ENCODE results near the gene GPATCH11.
A peak's percentile ranks its signal among the peaks of the same experiment; 100 is the strongest.

Gene GPATCH11

DNA sequence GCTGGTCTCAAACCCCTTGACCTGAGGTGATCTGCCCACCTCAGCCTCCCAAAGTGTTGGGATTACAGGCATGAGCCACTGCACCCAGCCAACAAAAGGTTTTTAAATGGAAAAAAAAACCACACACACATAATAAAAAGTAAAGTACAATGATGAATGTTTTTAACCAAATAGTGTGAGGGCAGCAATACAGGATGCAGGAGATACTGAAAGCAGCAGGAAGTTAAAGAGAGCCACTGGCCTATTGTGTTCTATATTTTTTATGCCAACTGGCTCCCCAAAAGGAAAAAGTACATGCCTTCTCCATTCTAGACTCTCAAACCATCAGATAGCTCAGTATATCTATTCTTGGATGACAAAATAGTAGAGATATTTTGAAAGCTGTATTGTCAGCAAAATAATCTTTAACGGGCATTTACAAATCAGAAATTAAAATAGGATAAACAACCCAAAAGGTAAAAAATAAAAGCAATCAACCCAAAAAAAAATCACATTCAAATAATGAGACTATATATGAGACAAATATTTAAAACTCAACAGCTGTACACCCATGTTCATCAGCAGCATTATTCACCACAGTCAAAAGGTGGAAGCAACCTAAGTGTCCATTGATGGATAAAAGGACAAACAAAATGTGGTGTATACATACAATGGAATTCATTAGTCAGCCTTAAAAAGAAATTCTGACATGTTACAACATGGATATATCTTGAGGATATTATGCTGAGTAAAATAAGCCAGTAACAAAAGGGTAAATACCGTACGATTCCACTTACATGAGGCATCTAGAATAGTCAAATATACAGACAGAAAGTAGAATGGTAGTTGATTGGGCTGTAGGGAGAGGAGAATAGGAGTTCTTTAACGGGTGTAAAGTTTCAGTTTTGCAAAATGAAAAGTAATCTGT lies 26.2 kb downstream of the GPATCH11 start:
- DNase-seq = no peak

DNA sequence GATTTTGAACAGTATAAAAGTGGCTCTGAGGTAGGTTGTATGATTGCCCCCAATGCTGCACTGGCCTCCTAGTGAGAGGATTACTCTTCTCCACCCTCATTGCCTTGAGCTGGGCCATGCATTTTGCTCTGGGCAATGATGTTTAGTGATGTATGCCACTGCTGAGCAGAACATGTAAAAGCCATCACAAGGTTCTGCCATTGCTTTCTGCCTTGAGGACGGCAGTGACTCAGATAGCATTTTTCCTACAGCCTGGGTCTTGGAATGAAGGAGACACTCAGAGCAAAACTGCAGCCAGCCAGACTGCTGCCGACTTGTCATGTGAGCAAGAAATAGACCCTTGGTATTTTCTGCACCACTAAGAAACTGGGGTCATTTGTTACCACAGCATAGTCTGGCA lies 27.6 kb downstream of the GPATCH11 start:
- peak; percentile 69 for DNase-seq

DNA sequence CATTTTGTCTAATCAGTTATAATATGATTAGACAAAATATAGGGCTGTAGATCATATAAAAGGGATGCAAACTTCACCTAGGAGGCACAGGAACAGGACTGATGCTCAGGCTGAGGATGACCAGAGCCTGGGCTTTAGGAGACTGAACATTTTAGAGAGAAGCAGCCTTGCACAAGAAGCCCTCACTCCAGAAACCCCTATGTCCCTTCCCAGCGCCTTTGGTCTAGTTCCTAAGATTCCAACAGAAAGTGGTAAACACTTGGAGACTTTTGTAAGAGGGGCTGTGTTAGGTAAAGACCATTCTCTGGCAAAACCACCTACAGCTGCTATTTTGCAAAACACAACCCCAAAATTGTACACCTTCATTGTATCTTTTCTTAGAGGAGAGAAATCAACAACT lies 33.2 kb downstream of the GPATCH11 start:
- DNase-seq = no peak

DNA sequence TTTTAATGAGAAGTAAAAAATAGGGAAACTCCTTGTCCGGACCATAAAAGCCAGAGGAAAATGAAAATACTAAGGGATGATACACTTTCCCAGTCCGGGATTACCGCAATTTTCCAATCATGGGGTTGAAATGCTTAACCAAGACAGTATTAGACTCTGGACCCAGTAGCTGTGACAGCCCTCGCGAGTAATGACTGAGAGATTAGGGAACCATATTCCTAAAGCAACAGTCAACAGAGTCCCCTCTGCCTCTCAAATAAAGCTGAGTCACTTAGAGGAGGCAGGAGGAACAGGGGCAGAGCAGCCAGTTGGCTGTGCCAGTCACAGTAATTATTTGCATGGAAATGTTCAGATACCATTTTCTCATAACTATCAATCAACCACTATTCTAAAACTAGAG lies 34.8 kb downstream of the GPATCH11 start:
- no peak for DNase-seq

DNA sequence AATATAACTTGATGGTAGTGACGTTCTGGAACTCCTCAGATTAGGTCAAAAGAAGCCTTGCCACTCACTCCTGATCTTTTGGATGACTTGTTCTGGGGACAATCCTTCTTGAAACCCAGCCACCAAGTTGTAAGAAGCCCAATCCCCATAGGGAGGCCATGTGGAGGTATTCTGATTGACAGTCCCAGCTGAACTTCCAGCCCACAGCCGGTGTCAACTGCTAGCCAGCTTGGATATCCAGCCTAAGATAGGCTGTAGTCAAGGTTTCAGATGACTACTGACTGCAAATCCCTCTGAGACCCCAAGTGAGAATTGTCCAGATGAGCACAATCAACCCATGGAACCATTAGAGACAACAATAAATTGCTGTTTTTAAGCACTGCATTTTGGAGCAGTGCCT lies 41.1 kb downstream of the GPATCH11 start:
- no peak for DNase-seq

DNA sequence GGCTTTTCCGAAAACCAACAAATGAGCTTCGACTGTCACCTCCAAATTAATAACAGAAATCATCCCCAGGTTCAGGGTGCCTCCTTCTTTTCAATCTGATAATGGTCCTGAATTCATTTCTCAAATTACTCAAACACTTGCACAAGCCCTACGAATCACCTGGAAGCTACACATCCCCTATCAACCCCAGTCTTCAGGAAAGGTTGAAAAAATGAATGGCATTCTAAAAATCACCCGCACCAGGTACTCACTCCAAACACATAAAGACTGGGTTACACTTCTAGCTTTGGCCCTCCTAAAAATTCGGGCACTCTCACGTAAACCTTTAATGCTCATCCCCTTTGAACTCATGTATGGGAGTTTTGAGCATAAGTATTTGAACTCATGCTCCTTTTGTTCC lies 48.6 kb downstream of the GPATCH11 start:
- no peak for DNase-seq

DNA sequence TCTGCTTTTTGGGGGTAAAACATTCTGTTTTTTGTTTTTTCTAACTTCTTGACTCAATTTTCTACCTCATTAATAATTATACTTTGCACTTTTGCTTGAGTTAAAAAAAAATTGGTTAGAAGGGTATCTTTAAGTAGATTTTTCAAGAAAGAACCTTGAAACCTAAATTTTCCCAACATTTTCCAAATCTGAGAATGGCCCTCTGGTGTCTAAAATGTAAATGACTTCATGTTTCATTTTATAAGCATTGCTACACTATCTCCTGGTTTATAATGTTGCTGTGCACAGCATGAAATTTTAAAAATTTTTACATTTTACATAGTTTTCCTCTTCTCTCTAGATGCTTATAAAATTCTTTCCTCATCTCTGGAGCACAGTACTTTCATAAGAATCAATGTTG lies 58.2 kb downstream of the GPATCH11 start:
- DNase-seq = no peak

DNA sequence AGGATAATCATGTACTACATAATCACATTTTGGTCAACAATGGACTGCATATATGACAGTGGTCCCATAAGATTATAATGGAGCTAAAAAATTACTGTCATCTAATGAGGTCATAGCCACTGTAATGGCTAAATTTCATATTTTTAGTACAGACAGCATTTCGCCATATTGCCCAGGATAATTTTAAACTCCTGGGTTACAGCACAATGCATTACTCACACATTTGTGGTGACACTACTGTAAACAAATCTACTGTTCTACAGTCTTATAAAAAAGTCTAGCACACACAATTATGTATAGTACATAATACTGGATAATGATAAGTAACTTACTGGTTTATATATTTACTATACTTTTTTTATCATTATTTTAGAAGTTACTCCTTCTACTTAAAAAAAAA lies 59.7 kb downstream of the GPATCH11 start:
- DNase-seq = no peak

DNA sequence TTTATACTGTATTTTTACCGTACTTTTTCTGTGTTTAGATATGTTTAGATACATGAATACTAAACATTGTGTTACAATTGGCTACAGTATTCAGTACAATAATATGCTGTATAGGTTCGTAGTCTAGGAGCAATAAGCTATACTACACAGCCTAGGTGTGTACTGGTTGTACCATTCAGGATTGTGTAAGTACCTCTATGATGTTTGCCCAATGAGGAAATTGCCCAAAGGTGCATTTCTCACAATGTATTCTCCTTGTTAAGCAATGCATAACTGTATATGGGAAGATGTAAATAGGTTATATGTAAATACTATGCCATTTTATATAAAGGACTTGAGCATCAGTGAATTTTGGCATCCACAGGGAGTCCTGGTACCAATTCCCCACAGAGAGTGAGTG lies 61.7 kb downstream of the GPATCH11 start:
- DNase-seq = no peak

DNA sequence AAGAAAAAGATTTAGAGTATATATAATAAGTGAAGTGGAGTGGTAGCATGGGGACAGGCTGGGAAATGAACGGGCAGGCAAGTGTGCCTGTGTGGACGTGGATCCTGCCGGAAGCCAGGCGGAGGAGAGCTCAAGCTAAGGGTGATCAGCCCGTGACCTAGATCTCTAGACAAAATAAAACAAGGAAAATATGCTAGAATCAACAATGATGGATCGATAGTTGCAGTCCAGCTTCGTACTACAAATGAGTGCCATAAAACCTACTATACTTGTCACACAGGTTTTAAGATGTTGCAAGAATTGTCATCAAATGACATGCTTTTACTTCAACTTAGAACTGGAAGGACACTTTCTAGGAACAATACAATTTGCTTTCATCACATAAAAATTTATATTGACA lies 64.0 kb downstream of the GPATCH11 start:
- DNase-seq = no peak

Data from islet precursor cell (in vitro differentiated cells).